MM.1S (cell line): Measurements from ENCODE around the gene CARD10.
A peak's percentile ranks its signal among the peaks of the same experiment; 100 is the strongest.

Experiments used
- DNase-seq: peaks from one replicate; pipeline ENCODE4 v3.0.0-alpha.2; 2015
- H2AFZ ChIP-seq: fragments of 300-600 bp; sonication (generic); 2 replicates; pipeline ENCODE4 v1.6.0; 2016; ENCODE audit warnings: antibody characterized with exemption, low read length
- H3F3A ChIP-seq: fragments of 300-600 bp; sonication (generic); 2 replicates; pipeline ENCODE4 v1.6.1; 2016; ENCODE audit warnings: mild to moderate bottlenecking, antibody characterized with exemption, low read length, moderate library complexity, mixed read lengths; ENCODE audit not compliant: insufficient read depth
- H3K27ac ChIP-seq: fragments of 300-600 bp; sonication (generic); 2 replicates; pipeline ENCODE4 v1.5.1; 2016; ENCODE audit warnings: mild to moderate bottlenecking, low read length
- H3K27me3 ChIP-seq: fragments of 300-600 bp; sonication (generic); replicated peaks from 2 replicates; pipeline ENCODE4 v1.6.0; 2016; ENCODE audit warnings: low read length; ENCODE audit not compliant: insufficient read depth
- H3K36me3 ChIP-seq: fragments of 300-600 bp; sonication (generic); replicated peaks from 2 replicates; pipeline ENCODE4 v1.6.1; 2016; ENCODE audit warnings: mild to moderate bottlenecking, low read length, mixed read lengths; ENCODE audit not compliant: insufficient read depth
- H3K4me1 ChIP-seq: fragments of 300-600 bp; sonication (generic); 2 replicates; pipeline ENCODE4 v1.6.1; 2016; ENCODE audit warnings: low read length, mixed read lengths
- H3K4me2 ChIP-seq: fragments of 300-600 bp; sonication (generic); 2 replicates; pipeline ENCODE4 v1.6.0; 2016; ENCODE audit warnings: low read depth, low read length
- H3K4me3 ChIP-seq: fragments of 300-600 bp; sonication (generic); 2 replicates; pipeline ENCODE4 v1.5.1; 2016; ENCODE audit warnings: low read length, mixed read lengths
- H3K79me2 ChIP-seq: fragments of 300-600 bp; sonication (generic); 2 replicates; pipeline ENCODE4 v1.6.1; 2016; ENCODE audit warnings: mixed run types, low read length, mixed read lengths
- H3K9ac ChIP-seq: fragments of 300-600 bp; sonication (generic); 2 replicates; pipeline ENCODE4 v1.6.1; 2016; ENCODE audit warnings: low read length, mixed read lengths
- H3K9me2 ChIP-seq: fragments of 300-600 bp; sonication (generic); replicated peaks from 2 replicates; pipeline ENCODE4 v1.6.1; 2016; ENCODE audit warnings: mild to moderate bottlenecking, low read length, mixed read lengths; ENCODE audit not compliant: insufficient read depth
- H3K9me3 ChIP-seq: fragments of 300-600 bp; sonication (generic); replicated peaks from 2 replicates; pipeline ENCODE4 v1.6.1; 2016; ENCODE audit warnings: mild to moderate bottlenecking, low read length, mixed read lengths; ENCODE audit not compliant: insufficient read depth
- H4K20me1 ChIP-seq: fragments of 300-600 bp; sonication (generic); 2 replicates; pipeline ENCODE4 v1.6.1; 2016; ENCODE audit warnings: mild to moderate bottlenecking, low read length, moderate library complexity, mixed read lengths; ENCODE audit not compliant: insufficient read depth
- CTCF ChIP-seq: fragments of 300-600 bp; sonication (generic); IDR thresholded peaks from 2 replicates; pipeline ENCODE4 v1.5.1; 2016; ENCODE audit warnings: antibody characterized with exemption, low read length, mixed read lengths
- EZH2 ChIP-seq: fragments of 300-600 bp; sonication (generic); optimal IDR thresholded peaks from 2 replicates; pipeline ENCODE3; 2017; ENCODE audit warnings: low read depth, mild to moderate bottlenecking, antibody characterized with exemption, low read length, mixed read lengths
- EZH2phosphoT487 ChIP-seq: fragments of 300-600 bp; sonication (generic); IDR thresholded peaks from 2 replicates; pipeline ENCODE4 v1.6.1; 2018; ENCODE audit warnings: antibody characterized with exemption, low read length

CARD10 gene

GRCh38 chr22:37440875-37441274 is 78.3 kb downstream of the CARD10 start:
- peak overlapping the region; percentile 64 for H2AFZ ChIP-seq
- H3K36me3 ChIP-seq: no peaks in the 10 kb centered on the region
- peak overlapping the region; percentile 55 for H3K4me2 ChIP-seq
- H3F3A ChIP-seq: no peaks in the 10 kb centered on the region
- peak overlapping the region; percentile 37; the same call in 1 of the 2 replicates for H3K4me3 ChIP-seq
- no peaks in the 10 kb centered on the region for H4K20me1 ChIP-seq
- H3K4me1 ChIP-seq: 0 out of 2 replicates have a peak, but pooled peaks cover 4% of the 10 kb centered on the region
- H3K9me2 ChIP-seq: no peaks in the 10 kb centered on the region
- peaks cover 90% of the 10 kb centered on the region for H3K27me3 ChIP-seq
- TF ChIP-seq EZH2phosphoT487: no peak
- TF ChIP-seq CTCF: no peak
- TF ChIP-seq EZH2: no peak
- no peaks in the 10 kb centered on the region for H3K9me3 ChIP-seq
- H3K9ac ChIP-seq: no peak overlapping the region
- no peak for DNase-seq
- no peaks in the 10 kb centered on the region for H3K79me2 ChIP-seq
- H3K27ac ChIP-seq: no peak overlapping the region
